ENCODE results near the gene KRT7.

DNA sequence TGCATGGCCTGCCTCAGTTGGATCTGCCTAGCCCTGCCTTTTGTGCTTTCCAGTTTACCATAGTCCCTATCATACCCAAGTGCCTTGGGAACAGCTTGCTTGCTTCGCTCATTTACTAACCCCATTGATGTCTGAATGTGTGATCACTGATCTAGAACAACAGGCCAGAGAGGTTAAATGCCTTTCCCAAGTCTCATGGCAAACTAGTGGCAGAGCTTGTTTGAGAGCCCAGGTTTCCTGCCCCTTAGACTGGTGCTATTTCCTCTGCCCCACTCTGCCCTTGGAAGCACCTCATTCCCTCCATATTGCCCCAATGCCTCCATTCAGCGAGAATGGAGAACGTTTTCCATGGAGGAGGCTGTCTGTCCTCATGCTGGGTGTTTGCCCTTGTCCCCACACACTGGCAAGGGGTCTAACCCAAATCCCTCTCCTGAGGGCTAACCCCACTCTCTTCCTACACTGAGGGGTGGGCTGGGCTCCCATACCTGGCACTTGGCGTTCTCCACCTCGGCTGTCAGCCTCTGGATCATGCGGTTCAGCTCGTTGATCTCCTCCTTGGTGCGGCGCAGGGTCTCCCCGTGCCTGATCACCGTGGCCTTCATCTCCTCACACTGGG lies 19.8 kb downstream of the KRT7 start:
- TF ChIP-seq, protein P1, sequence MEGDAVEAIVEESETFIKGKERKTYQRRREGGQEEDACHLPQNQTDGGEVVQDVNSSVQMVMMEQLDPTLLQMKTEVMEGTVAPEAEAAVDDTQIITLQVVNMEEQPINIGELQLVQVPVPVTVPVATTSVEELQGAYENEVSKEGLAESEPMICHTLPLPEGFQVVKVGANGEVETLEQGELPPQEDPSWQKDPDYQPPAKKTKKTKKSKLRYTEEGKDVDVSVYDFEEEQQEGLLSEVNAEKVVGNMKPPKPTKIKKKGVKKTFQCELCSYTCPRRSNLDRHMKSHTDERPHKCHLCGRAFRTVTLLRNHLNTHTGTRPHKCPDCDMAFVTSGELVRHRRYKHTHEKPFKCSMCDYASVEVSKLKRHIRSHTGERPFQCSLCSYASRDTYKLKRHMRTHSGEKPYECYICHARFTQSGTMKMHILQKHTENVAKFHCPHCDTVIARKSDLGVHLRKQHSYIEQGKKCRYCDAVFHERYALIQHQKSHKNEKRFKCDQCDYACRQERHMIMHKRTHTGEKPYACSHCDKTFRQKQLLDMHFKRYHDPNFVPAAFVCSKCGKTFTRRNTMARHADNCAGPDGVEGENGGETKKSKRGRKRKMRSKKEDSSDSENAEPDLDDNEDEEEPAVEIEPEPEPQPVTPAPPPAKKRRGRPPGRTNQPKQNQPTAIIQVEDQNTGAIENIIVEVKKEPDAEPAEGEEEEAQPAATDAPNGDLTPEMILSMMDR (IDR thresholded peaks at IDR 0.05; ENCODE audit: insufficient read depth, low read length): no peak
- TF ChIP-seq, protein P2, sequence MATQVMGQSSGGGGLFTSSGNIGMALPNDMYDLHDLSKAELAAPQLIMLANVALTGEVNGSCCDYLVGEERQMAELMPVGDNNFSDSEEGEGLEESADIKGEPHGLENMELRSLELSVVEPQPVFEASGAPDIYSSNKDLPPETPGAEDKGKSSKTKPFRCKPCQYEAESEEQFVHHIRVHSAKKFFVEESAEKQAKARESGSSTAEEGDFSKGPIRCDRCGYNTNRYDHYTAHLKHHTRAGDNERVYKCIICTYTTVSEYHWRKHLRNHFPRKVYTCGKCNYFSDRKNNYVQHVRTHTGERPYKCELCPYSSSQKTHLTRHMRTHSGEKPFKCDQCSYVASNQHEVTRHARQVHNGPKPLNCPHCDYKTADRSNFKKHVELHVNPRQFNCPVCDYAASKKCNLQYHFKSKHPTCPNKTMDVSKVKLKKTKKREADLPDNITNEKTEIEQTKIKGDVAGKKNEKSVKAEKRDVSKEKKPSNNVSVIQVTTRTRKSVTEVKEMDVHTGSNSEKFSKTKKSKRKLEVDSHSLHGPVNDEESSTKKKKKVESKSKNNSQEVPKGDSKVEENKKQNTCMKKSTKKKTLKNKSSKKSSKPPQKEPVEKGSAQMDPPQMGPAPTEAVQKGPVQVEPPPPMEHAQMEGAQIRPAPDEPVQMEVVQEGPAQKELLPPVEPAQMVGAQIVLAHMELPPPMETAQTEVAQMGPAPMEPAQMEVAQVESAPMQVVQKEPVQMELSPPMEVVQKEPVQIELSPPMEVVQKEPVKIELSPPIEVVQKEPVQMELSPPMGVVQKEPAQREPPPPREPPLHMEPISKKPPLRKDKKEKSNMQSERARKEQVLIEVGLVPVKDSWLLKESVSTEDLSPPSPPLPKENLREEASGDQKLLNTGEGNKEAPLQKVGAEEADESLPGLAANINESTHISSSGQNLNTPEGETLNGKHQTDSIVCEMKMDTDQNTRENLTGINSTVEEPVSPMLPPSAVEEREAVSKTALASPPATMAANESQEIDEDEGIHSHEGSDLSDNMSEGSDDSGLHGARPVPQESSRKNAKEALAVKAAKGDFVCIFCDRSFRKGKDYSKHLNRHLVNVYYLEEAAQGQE (IDR thresholded peaks at IDR 0.05; ENCODE audit: insufficient replicate concordance, low read depth): no peak
- TF ChIP-seq GABPA (IDR thresholded peaks at IDR 0.05; ENCODE audit: low read depth): no peak
